Measurements from ENCODE around the gene HSPA14. TPM values are rescaled to one million over a fixed set of nuclear protein-coding genes. Genes with fewer than 3 reads are reported as not detected.

HSPA14 gene
- total RNA-seq, 1 experiment from 2014 or later: 41.0 TPM

GRCh38 chr10:14800397-14800796, 37.7 kb upstream of the HSPA14 start:
- Histone ChIP-seq H4K20me1 (ENCODE audit: control insufficient read depth, insufficient read depth, insufficient read length) (no peaks in the 10 kb centered on the region), H3T11ph (ENCODE audit: low read length) (no peak overlapping the region), H3K18ac (ENCODE audit: insufficient read length, low read depth, low read length) (no peak overlapping the region), H3K56ac (ENCODE audit: insufficient read length, low read depth, low read length) (no peak overlapping the region), H3K79me1 (ENCODE audit: insufficient read depth, low read depth, low read length, poor library complexity, severe bottlenecking) (no peaks in the 10 kb centered on the region), H2BK20ac (ENCODE audit: low read depth, low read length, poor library complexity, severe bottlenecking) (no peak overlapping the region), H3K4ac (ENCODE audit: low read depth, low read length) (no peak overlapping the region), H4K91ac (ENCODE audit: insufficient read length, low read depth, low read length) (no peak overlapping the region), H2BK120ac (ENCODE audit: low read depth, low read length, poor library complexity, severe bottlenecking) (no peak overlapping the region), H3K23ac (ENCODE audit: insufficient read length, low read depth, low read length) (no peak overlapping the region), H3K14ac (ENCODE audit: insufficient read depth, low read length) (no peak overlapping the region), H3K4me1 (ENCODE audit: insufficient read depth, low read length) (no peaks in the 10 kb centered on the region), H3K23me2 (ENCODE audit: insufficient read length, low read depth, low read length, poor library complexity, severe bottlenecking) (no peaks in the 10 kb centered on the region), H3K79me2 (ENCODE audit: insufficient read depth, low read length) (no peaks in the 10 kb centered on the region), H2AK5ac (ENCODE audit: insufficient read length, low read length) (no peak overlapping the region), H3K4me2 (ENCODE audit: insufficient read depth, insufficient read length, low read length) (no peak overlapping the region), H3K9ac (ENCODE audit: extremely low read depth, insufficient read length, low read length) (no peak overlapping the region), H4K8ac (replicated peaks; ENCODE audit: insufficient read length, low read depth, low read length) (no peak overlapping the region), H3K9me3 (ENCODE audit: control insufficient read depth, low read depth, low read length) (no peaks in the 10 kb centered on the region), H3K27ac (ENCODE audit: insufficient read length, low read depth, low read length) (no peak overlapping the region), H3K27me3 (ENCODE audit: insufficient read depth, low read length) (no peaks in the 10 kb centered on the region), H4K5ac (ENCODE audit: insufficient read length, low read depth, low read length) (no peak overlapping the region), H2BK12ac (ENCODE audit: insufficient read length, low read depth, low read length) (no peak overlapping the region), H2AFZ (ENCODE audit: low read length) (no peak overlapping the region), H2BK15ac (ENCODE audit: low read depth, low read length) (no peak overlapping the region), H2BK5ac (ENCODE audit: insufficient read length, low read length) (no peak overlapping the region)
- Mint-ChIP-seq H3K36me3 (ENCODE audit: insufficient read depth in 1 of 3, low read depth in 3 of 3) (no peaks in the 10 kb centered on the region), H3K4me3 (no peak overlapping the region), H3K27me3 (ENCODE audit: low read depth) (no peaks in the 10 kb centered on the region; the same call in 1 of the 2 replicates), H3K9me3 (no peaks in the 10 kb centered on the region), H3K4me1 (no peaks in the 10 kb centered on the region; a peak in 1 of 4 replicates), H3K27ac (no peak overlapping the region)
- no peak for DNase-seq
- WGBS (ENCODE audit: extremely low coverage, insufficient read length, low lambda C conversion rate): no CpG with 5 or more reads among the region's 1 CpG
- TF ChIP-seq CTCF (conservative IDR thresholded peaks at IDR 0.05): no peak
